GM21390 (cell line): ENCODE results near the gene ADORA2A.

Experiments used
- ATAC-seq: cut with Tn5 transposase; IDR thresholded peaks from one replicate; pipeline ENCODE4 v1.9.1; 2021; ENCODE audit not compliant: unreplicated experiment

ADORA2A gene

GRCh38 chr22:24402460-24403192 is 24.8 kb upstream of the ADORA2A start:
- no peak for ATAC-seq

- ATAC-seq = no peak
These were observed 24.1 kb upstream of the ADORA2A start for GRCh38 chr22:24403346-24403745.

- no peak for ATAC-seq
These were observed 22.7 kb upstream of the ADORA2A start for GRCh38 chr22:24404561-24405275.

GRCh38 chr22:24405631-24406321 is 21.6 kb upstream of the ADORA2A start:
- ATAC-seq = no peak

GRCh38 chr22:24406322-24407277 is 20.8 kb upstream of the ADORA2A start:
- no peak for ATAC-seq

- ATAC-seq = no peak
These were observed 20.1 kb upstream of the ADORA2A start for GRCh38 chr22:24407278-24407665.

- ATAC-seq = no peak
These were observed 19.5 kb upstream of the ADORA2A start for GRCh38 chr22:24407884-24408283.

- ATAC-seq = no peak
These were observed 18.8 kb upstream of the ADORA2A start for GRCh38 chr22:24408630-24409029.

- no peak for ATAC-seq
These were observed 17.7 kb upstream of the ADORA2A start for GRCh38 chr22:24409707-24410106.

GRCh38 chr22:24410110-24410856 is 17.1 kb upstream of the ADORA2A start:
- ATAC-seq = no peak

GRCh38 chr22:24411256-24412004 is 16.0 kb upstream of the ADORA2A start:
- ATAC-seq = no peak

GRCh38 chr22:24412274-24412673 is 15.1 kb upstream of the ADORA2A start:
- no peak for ATAC-seq

GRCh38 chr22:24413271-24413670 is 14.1 kb upstream of the ADORA2A start:
- ATAC-seq = no peak

- no peak for ATAC-seq
These were observed 13.5 kb upstream of the ADORA2A start for GRCh38 chr22:24413736-24414385.

- no peak for ATAC-seq
These were observed 12.9 kb upstream of the ADORA2A start for GRCh38 chr22:24414523-24414922.

- ATAC-seq = no peak
These were observed 12.1 kb upstream of the ADORA2A start for GRCh38 chr22:24414984-24415945.

GRCh38 chr22:24416095-24416494 is 11.3 kb upstream of the ADORA2A start:
- no peak for ATAC-seq

- ATAC-seq = no peak
These were observed 10.8 kb upstream of the ADORA2A start for GRCh38 chr22:24416611-24417010.
